Stomach smooth muscle (tissue), 2 donors: ENCODE measurements around the gene RARRES2.

Experiments
- H3K27ac ChIP-seq: one replicate; pipeline ENCODE4 v1.7.0; 2013; ENCODE audit warnings: mild to moderate bottlenecking, low read length, inconsistent platforms
- H3K27me3 ChIP-seq, 2 donors: one replicate each; pipeline ENCODE4 v1.7.0; 2013; ENCODE audit warnings: low read length in 2 of 2; ENCODE audit not compliant: insufficient read depth in 2 of 2, control insufficient read depth in 1 of 2
- H3K36me3 ChIP-seq, 2 donors: one replicate each; pipeline ENCODE4 v1.7.0; 2013; ENCODE audit warnings: low read length in 2 of 2; ENCODE audit not compliant: control insufficient read depth in 2 of 2, insufficient read depth in 2 of 2
- H3K4me1 ChIP-seq: one replicate; pipeline ENCODE4 v1.7.0; 2013; ENCODE audit warnings: low read length; ENCODE audit not compliant: control insufficient read depth, insufficient read depth
- H3K4me3 ChIP-seq, 2 donors: one replicate each; pipeline ENCODE4 v1.7.0; 2013; ENCODE audit warnings: low read length in 2 of 2
- H3K9ac ChIP-seq, 2 donors: one replicate each; pipeline ENCODE4 v1.7.0; 2013; ENCODE audit warnings: low read length in 2 of 2, mild to moderate bottlenecking in 1 of 2
- H3K9me3 ChIP-seq, 2 donors: one replicate each; pipeline ENCODE4 v1.7.0; 2013; ENCODE audit warnings: low read length in 2 of 2; ENCODE audit not compliant: control insufficient read depth in 2 of 2
- donor health status: healthy.
- donor health status: Pancreatic carcinoma.

RARRES2 gene

DNA sequence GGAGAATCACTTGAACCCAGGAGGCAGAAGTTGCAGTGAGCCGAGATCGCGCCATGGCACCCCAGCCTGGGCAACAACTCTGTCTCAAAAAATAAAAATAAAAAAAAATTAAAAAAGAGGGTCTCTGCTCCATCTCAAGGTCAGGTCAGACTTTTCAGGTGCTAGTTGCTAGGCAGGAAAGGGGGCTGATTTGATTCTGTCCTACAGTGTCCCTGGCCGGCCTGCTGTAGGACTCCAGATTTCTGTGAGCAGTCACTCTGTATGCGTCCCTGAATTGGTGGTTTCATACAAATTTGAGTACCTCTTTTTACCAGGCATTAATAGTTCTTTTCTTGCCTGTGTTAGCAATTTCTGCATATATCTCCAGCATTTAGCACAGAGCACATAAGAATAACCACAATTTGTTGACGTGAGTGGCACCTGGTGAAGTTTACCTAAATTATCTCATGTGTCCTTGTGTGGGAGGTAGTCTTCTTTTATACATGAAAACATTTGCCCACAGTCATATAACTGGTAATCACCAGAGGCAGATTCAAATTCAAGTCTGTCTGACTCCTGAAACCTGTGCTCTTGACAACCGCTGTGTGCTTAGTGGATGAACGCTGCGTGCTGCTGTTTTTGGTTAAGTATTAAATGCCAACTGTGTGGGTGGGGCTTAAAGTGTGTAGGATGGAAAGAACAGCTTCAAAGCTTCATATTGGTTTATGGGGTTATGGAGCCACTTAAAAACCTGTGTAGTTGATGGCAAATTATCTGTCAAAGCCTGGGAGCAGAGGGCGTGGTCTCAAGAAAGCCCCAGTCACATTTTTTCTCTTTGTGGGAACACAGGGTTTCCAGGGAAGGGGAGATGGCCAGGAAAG is 34.5 kb upstream of the RARRES2 start:
- peak overlapping the region; percentile 24 for H3K27ac ChIP-seq
- peaks cover 8 to 14% of the 10 kb centered on the region in 2 donors for H3K36me3 ChIP-seq
- H3K27me3 ChIP-seq = no peaks in the 10 kb centered on the region
- no peak overlapping the region for H3K9ac ChIP-seq
- H3K9me3 ChIP-seq = no peaks in the 10 kb centered on the region
- peaks cover 23% of the 10 kb centered on the region for H3K4me1 ChIP-seq
- no peak overlapping the region for H3K4me3 ChIP-seq

DNA sequence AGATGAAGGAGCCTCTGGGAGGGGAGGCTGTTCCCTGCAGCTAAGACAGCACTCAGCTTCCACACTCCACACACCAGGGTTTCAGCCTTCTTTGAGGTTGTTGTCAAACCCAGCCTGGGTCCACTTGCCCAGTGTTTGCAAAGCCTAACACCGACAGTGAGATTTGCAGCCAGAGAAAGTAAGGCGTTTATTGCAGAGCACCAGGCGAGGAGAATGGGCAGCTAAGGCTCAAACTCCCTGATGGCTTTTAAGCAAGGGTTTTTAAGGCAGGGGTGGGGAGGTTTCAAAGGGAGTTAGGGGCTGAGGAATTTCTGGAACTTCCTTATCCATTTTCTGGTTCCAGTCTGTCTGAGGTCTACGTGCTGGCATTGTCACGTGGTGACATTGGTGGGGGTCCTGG is 33.0 kb upstream of the RARRES2 start:
- H3K27ac ChIP-seq = no peak overlapping the region
- no peak overlapping the region for H3K9ac ChIP-seq
- H3K27me3 ChIP-seq = no peaks in the 10 kb centered on the region
- no peak overlapping the region for H3K4me3 ChIP-seq
- peaks cover 23% of the 10 kb centered on the region for H3K4me1 ChIP-seq
- peaks cover 8 to 17% of the 10 kb centered on the region in 2 donors for H3K36me3 ChIP-seq
- no peaks in the 10 kb centered on the region for H3K9me3 ChIP-seq

DNA sequence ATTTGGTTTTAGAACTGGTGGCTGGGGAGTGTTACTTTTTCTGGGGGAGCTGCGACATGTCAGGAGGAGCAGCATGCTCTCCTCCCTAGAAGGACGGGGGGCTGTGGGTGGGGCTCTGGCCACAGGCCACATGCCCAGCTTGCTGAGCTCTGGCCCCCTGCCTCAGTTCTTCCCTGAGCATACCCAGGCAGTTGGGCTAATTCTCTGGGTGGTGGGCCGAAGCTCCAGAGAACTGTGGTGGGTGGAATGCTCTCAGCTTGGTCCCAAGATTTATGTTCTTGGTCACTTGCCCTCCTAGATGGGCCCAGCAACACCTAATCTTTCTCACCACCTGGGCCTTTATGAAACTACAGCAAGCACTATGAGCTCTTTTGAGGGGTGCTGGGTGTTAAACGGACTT is 32.6 kb upstream of the RARRES2 start:
- peak overlapping the region in 1 of 2 donors; percentile 13 for H3K9ac ChIP-seq
- H3K36me3 ChIP-seq = peaks cover 8 to 17% of the 10 kb centered on the region in 2 donors
- H3K27me3 ChIP-seq = no peaks in the 10 kb centered on the region
- H3K9me3 ChIP-seq = no peaks in the 10 kb centered on the region
- H3K27ac ChIP-seq = no peak overlapping the region
- peaks cover 27% of the 10 kb centered on the region for H3K4me1 ChIP-seq
- no peak overlapping the region for H3K4me3 ChIP-seq

DNA sequence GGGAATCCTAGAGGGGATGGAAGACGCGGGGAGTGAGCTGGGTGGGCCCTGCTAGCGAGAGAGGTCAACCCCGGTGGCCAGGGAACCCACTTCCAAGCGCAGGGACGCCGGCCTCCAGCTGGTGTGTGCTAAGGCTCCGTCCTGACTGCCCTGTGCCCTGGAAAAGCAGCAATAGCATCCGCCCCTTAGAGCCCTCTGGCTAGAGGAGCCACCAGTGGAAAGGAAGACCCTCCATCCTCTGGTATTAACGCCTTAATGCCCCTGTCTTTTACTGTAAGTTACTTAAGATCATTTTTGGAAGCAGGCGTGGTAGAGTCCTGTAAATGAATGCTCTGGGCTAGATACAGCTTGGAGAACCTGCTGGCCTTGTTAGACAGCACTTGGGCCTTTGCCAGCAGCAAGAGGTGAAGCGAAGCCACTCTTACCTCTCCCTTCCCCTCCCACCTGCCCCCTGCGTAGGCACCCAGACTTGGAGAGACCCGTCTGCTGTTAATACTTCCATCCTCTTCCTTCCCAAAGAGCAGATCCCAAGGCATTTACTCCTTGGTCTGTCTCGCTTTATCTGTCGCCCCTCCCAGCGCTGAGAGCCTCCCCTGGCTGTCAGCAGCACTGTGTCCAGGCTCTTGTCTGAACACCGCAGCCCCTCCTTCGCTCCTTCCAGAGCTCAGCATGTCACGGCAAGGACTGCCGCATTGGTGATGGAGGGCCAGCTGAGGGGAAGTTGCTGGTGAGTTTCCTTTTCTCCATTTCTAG is 31.8 kb upstream of the RARRES2 start:
- Histone ChIP-seq H3K9me3 (no peaks in the 10 kb centered on the region), H3K36me3 (peaks cover 8 to 17% of the 10 kb centered on the region in 2 donors), H3K27ac (no peak overlapping the region), H3K4me3 (no peak overlapping the region), H3K4me1 (peaks cover 25% of the 10 kb centered on the region), H3K27me3 (no peaks in the 10 kb centered on the region), H3K9ac (peak overlapping the region in 1 of 2 donors; percentile 29)

DNA sequence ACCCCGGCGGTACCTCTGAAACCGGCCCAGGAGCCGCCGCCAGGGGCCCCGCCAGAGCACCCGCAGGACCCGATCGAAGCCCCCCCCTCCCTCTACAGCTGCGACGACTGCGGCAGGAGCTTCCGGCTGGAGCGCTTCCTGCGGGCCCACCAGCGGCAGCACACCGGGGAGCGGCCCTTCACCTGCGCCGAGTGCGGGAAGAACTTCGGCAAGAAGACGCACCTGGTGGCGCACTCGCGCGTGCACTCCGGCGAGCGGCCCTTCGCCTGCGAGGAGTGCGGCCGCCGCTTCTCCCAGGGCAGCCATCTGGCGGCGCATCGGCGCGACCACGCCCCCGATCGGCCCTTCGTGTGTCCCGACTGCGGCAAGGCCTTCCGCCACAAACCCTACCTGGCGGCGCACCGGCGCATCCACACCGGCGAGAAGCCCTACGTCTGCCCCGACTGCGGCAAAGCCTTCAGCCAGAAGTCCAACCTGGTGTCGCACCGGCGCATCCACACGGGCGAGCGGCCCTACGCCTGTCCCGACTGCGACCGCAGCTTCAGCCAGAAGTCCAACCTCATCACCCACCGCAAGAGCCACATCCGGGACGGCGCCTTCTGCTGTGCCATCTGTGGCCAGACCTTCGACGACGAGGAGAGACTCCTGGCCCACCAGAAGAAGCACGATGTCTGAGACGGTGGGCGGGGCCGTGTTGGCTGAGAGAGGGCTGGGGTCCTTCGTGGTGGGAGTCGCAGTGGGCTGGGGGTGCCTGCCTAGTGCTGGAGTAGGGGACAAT is 31.0 kb upstream of the RARRES2 start:
- Histone ChIP-seq H3K27ac (no peak overlapping the region), H3K4me3 (no peak overlapping the region), H3K4me1 (peaks cover 21% of the 10 kb centered on the region), H3K9me3 (no peaks in the 10 kb centered on the region), H3K36me3 (peaks cover 8 to 17% of the 10 kb centered on the region in 2 donors), H3K9ac (no peak overlapping the region), H3K27me3 (no peaks in the 10 kb centered on the region)

DNA sequence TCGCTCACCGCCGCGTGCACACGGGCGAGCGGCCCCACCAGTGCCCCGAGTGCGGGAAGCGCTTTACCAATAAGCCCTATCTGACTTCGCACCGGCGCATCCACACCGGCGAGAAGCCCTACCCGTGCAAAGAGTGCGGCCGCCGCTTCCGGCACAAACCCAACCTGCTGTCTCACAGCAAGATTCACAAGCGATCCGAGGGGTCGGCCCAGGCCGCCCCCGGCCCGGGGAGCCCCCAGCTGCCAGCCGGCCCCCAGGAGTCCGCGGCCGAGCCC is 30.5 kb upstream of the RARRES2 start:
- H3K9ac ChIP-seq = no peak overlapping the region
- peaks cover 8 to 17% of the 10 kb centered on the region in 2 donors for H3K36me3 ChIP-seq
- H3K27ac ChIP-seq = no peak overlapping the region
- no peaks in the 10 kb centered on the region for H3K9me3 ChIP-seq
- H3K4me1 ChIP-seq = peaks cover 19% of the 10 kb centered on the region
- no peaks in the 10 kb centered on the region for H3K27me3 ChIP-seq
- H3K4me3 ChIP-seq = no peak overlapping the region

DNA sequence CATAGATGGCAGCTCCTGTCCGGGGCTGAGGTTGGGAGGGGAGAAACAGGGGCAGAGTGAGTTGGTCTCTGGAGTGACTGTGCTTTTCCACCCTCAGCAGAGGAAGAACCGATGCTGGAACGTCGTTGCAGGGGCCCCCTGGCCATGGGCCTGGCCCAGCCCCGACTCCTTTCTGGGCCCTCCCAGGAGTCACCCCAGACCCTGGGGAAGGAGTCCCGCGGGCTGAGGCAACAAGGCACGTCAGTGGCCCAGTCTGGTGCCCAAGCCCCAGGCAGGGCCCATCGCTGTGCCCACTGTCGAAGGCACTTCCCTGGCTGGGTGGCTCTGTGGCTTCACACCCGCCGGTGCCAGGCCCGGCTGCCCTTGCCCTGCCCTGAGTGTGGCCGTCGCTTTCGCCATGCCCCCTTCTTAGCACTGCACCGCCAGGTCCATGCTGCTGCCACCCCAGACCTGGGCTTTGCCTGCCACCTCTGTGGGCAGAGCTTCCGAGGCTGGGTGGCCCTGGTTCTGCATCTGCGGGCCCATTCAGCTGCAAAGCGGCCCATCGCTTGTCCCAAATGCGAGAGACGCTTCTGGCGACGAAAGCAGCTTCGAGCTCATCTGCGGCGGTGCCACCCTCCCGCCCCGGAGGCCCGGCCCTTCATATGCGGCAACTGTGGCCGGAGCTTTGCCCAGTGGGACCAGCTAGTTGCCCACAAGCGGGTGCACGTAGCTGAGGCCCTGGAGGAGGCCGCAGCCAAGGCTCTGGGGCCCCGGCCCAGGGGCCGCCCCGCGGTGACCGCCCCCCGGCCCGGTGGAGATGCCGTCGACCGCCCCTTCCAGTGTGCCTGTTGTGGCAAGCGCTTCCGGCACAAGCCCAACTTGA is 29.9 kb upstream of the RARRES2 start:
- peak overlapping the region; percentile 82 for H3K27ac ChIP-seq
- H3K4me3 ChIP-seq = no peak overlapping the region
- H3K27me3 ChIP-seq = no peaks in the 10 kb centered on the region
- H3K36me3 ChIP-seq = peaks cover 8 to 17% of the 10 kb centered on the region in 2 donors
- H3K9me3 ChIP-seq = no peaks in the 10 kb centered on the region
- peaks cover 19% of the 10 kb centered on the region for H3K4me1 ChIP-seq
- no peak overlapping the region for H3K9ac ChIP-seq

DNA sequence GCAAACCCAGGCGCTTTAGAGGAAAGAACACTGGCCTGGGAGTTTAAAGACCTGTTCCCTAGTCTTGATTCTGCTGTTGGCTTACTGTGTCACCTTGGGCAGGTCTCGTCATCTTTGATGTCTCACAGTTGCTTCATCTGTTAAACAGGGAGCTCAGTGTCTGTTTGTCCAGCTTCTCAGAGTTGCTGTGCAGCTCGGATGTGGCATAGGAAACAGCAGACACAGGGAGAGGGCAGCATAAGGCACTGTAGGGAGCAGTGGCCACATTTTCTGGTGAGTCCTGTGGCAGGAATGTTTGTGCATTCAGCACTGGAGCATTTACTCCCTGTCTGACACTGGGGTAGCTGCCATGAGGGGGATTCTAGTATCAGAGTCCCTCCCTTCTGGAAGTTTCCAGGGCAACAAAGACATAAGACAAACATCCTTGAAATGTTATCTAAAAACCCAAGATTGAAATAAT is 29.2 kb upstream of the RARRES2 start:
- Histone ChIP-seq H3K36me3 (peaks cover 8 to 17% of the 10 kb centered on the region in 2 donors), H3K27ac (peak overlapping the region; percentile 82), H3K4me3 (no peak overlapping the region)

DNA sequence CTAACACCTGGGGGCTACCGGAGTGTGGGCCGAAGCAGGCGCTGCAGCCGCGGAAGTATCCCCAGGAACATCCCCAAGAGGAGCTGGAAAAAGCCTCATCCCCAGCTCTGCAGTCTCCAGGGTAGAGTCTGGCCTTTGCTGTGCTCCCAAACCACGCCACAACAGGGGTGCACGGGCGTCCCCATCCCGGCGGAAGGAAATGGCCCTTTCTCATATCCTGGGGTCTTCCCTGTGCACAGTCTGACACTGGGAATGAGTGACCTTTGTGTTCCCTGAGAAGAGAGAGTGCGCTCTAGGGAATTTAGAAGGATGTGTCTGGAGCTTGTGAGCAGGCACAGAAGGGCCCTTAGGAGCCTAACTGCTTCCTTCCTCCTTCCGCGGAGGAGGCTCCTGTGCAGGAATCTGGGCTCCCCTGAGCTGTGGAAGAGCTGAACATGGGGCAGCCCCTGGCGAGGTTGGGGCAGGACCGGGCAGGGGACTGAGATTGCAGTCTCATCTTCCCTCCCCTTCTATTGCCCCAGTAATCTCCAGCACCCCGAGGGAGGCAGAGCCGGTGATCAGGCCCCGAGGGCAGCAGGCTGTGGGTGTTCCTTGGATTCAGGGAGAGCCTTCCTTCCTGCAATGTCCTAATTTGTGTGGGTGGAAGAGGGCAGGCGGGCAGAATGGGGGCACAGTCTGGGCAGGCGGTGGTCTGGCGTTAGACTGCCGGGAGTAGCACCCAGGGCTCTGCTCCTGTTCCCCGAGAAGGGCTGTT is 28.5 kb upstream of the RARRES2 start:
- H3K27ac ChIP-seq = peak overlapping the region; percentile 82
- H3K9me3 ChIP-seq = no peaks in the 10 kb centered on the region
- H3K9ac ChIP-seq = peak overlapping the region; percentile 90 to 93
- peak overlapping the region; percentile 92 to 94 for H3K4me3 ChIP-seq
- H3K4me1 ChIP-seq = peaks cover 19% of the 10 kb centered on the region
- H3K27me3 ChIP-seq = no peaks in the 10 kb centered on the region
- H3K36me3 ChIP-seq = peaks cover 8 to 17% of the 10 kb centered on the region in 2 donors

More for the DNA sequence above, 29.2 kb upstream of the RARRES2 start:
- peak overlapping the region in 1 of 2 donors; percentile 13 for H3K9ac ChIP-seq
- H3K4me1 ChIP-seq = peaks cover 19% of the 10 kb centered on the region
- no peaks in the 10 kb centered on the region for H3K9me3 ChIP-seq
- no peaks in the 10 kb centered on the region for H3K27me3 ChIP-seq
